ENCODE data around the gene CHST15.

- no peak for TF ChIP-seq EP300 (conservative IDR thresholded peaks at IDR 0.05; ENCODE audit: poor library complexity, severe bottlenecking)
- no peak for TF ChIP-seq CTCF (IDR thresholded peaks at IDR 0.05; ENCODE audit: poor library complexity, severe bottlenecking)
- TF ChIP-seq EZH2 (IDR thresholded peaks at IDR 0.05; ENCODE audit: borderline replicate concordance, insufficient read depth, low read length, poor library complexity, severe bottlenecking): no peak
- no peak for TF ChIP-seq POLR2AphosphoS5 (IDR thresholded peaks at IDR 0.05)
- no peak for TF ChIP-seq RAD21 (conservative IDR thresholded peaks at IDR 0.05)
- TF ChIP-seq TAF1 (IDR thresholded peaks at IDR 0.05; ENCODE audit: low read depth): no peak
- TF ChIP-seq SMC3 (conservative IDR thresholded peaks at IDR 0.05; ENCODE audit: poor library complexity): no peak
- no peak for TF ChIP-seq REST (IDR thresholded peaks at IDR 0.05; ENCODE audit: borderline replicate concordance)
- no peak for TF ChIP-seq MXI1 (conservative IDR thresholded peaks at IDR 0.05; ENCODE audit: poor library complexity, severe bottlenecking)
These were observed 15.9 kb upstream of the CHST15 start for GRCh38 chr10:124109261-124109660.
